T-helper 1 cell treated with Interleukin-12 subunit alpha and Interleukin-12 subunit beta and Interleukin-4 antibody, amounts not matched to agents 30 μg/mL and 1 μg/mL, for 36 hours (primary cell): ENCODE results near the gene DCAKD.

Source experiments
- H3K27ac Mint-ChIP-seq: one replicate; pipeline ENCODE4 v1.8.0; 2021; ENCODE audit warnings: mild to moderate bottlenecking, mixed read lengths
- H3K27me3 Mint-ChIP-seq: one replicate; pipeline ENCODE4 v1.8.0; 2021; ENCODE audit warnings: low read depth, mixed read lengths
- H3K36me3 Mint-ChIP-seq: one replicate; pipeline ENCODE4 v1.8.0; 2021; ENCODE audit warnings: low read depth, mixed read lengths
- H3K4me1 Mint-ChIP-seq: one replicate; pipeline ENCODE4 v1.8.0; 2021; ENCODE audit warnings: low read depth, mixed read lengths
- H3K4me3 Mint-ChIP-seq: one replicate; pipeline ENCODE4 v1.8.0; 2021; ENCODE audit warnings: mild to moderate bottlenecking, moderate library complexity, mixed read lengths
- H3K9me3 Mint-ChIP-seq: one replicate; pipeline ENCODE4 v1.8.0; 2021; ENCODE audit warnings: mixed read lengths

DCAKD gene

GRCh38 chr17:45029758-45030423 is 21.5 kb downstream of the DCAKD start:
- Mint-ChIP-seq H3K27me3 (no peaks in the 10 kb centered on the region), H3K9me3 (no peaks in the 10 kb centered on the region), H3K36me3 (peaks cover 14% of the 10 kb centered on the region), H3K4me1 (no peaks in the 10 kb centered on the region), H3K27ac (peak overlapping the region; percentile 41), H3K4me3 (no peak overlapping the region)

GRCh38 chr17:45029096-45029495 is 22.3 kb downstream of the DCAKD start:
- H3K36me3 Mint-ChIP-seq, result peaks cover 10% of the 10 kb centered on the region

GRCh38 chr17:45022655-45023339 is 28.6 kb downstream of the DCAKD start:
- Mint-ChIP-seq H3K27me3 (peaks cover 30% of the 10 kb centered on the region), H3K4me1 (peaks cover 12% of the 10 kb centered on the region), H3K27ac (no peak overlapping the region), H3K4me3 (no peak overlapping the region), H3K36me3 (peaks cover 4% of the 10 kb centered on the region), H3K9me3 (no peaks in the 10 kb centered on the region)

More at GRCh38 chr17:45029096-45029495, 22.3 kb downstream of the DCAKD start:
- H3K9me3 Mint-ChIP-seq, result no peaks in the 10 kb centered on the region
- no peaks in the 10 kb centered on the region for H3K27me3 Mint-ChIP-seq
- no peak overlapping the region for H3K27ac Mint-ChIP-seq
- no peaks in the 10 kb centered on the region for H3K4me1 Mint-ChIP-seq
- no peak overlapping the region for H3K4me3 Mint-ChIP-seq

DNA sequence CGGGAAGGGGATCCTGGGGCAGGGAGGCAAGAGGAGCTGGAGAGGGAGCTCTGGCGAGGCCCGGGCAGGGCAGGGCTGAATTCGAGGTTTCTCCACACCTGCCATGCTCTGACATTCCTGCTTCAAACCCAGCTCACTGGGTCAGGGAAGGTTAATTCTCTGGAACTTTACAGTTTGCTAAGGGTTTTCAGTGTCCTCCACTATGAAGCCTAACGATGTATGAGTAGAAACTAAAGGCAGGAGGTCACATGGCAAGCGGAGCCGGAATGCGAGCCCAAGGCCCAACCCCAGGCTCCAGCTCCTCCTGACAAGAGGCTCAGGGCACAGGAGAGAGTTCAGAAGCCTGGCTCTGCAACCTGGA is 29.2 kb downstream of the DCAKD start:
- no peak overlapping the region for H3K4me3 Mint-ChIP-seq
- no peaks in the 10 kb centered on the region for H3K9me3 Mint-ChIP-seq
- peaks cover 12% of the 10 kb centered on the region for H3K4me1 Mint-ChIP-seq
- no peak overlapping the region for H3K27ac Mint-ChIP-seq
- peaks cover 32% of the 10 kb centered on the region for H3K27me3 Mint-ChIP-seq
- peaks cover 4% of the 10 kb centered on the region for H3K36me3 Mint-ChIP-seq

DNA sequence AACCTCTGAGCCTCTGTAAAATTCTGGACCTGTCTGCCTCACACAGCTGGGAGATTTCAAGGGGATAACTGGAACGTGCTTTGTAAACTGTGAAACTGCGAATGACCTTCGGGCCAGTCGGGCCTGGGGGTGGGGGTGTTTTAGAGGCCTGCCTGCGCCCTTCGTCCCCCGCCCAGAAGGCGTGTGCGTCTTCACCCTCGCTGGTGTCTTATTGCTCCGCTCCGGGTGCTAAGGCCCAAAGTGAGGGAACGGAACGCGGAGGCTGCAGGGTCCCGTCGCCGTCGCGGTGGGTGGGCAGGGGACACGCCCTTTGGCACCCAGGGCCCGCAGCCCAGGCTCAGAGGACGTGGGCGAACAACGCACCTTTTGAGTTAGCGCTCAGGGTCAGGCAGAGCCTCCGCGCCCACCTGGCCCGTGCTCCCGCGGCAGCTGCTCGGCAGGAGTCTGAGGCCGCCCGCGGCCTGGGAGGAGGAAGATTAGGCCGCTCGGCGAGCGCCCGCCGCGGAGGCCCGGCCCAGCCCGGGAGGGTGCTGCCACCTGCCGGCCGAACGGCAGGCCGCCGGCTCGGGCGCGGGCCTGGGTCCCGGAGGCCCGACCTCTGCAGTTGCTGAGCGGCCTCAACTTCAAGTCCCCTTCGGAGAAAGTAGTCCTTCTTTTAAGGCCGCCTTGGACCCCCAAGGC is 29.7 kb downstream of the DCAKD start:
- H3K4me3 Mint-ChIP-seq, result no peak overlapping the region
- no peak overlapping the region for H3K27ac Mint-ChIP-seq
- peaks cover 4% of the 10 kb centered on the region for H3K36me3 Mint-ChIP-seq
- H3K27me3 Mint-ChIP-seq, result peaks cover 33% of the 10 kb centered on the region
- H3K9me3 Mint-ChIP-seq, result no peaks in the 10 kb centered on the region
- peaks cover 12% of the 10 kb centered on the region for H3K4me1 Mint-ChIP-seq

DNA sequence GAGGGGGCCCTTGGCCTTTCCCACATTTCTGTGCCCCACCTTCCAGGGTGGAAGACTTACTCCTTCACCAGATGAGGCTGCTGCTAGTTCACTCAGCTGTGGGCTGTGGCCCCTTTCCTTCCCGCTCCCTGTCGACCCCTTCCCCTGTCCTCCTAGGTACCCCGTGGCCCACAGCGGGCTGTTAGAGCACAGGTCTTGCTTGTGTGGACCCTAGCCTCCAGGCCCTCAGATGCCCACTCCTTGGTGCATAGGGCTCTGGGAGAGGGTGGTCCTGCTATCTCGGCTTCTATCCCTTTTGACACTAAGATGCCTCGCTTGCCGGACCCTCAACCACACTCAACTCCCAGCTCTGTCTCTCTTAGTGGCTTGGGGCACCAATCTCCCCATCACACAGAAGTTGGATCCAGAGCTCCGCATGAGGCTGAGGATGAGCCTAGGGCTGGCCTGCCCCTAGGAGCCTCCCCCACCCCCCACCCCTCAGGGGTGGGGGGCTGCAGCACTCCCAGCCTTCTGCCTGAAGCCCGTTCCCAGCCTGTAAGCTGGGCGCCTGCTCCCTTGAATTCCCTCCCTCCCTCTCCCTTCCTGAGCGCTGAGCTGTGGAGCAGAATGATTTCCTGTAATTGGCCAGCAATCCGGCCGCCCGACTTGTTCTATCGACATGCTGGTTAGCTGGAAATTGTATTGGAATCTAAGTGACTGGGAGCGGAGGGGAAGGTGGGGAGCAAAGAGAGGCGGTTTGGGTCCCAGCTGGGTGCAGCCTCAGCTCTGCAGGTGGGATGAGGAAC is 30.9 kb downstream of the DCAKD start:
- Mint-ChIP-seq H3K4me1 (peaks cover 12% of the 10 kb centered on the region), H3K36me3 (peaks cover 4% of the 10 kb centered on the region), H3K4me3 (peak overlapping the region; percentile 62), H3K9me3 (no peaks in the 10 kb centered on the region), H3K27me3 (peaks cover 35% of the 10 kb centered on the region), H3K27ac (no peak overlapping the region)

DNA sequence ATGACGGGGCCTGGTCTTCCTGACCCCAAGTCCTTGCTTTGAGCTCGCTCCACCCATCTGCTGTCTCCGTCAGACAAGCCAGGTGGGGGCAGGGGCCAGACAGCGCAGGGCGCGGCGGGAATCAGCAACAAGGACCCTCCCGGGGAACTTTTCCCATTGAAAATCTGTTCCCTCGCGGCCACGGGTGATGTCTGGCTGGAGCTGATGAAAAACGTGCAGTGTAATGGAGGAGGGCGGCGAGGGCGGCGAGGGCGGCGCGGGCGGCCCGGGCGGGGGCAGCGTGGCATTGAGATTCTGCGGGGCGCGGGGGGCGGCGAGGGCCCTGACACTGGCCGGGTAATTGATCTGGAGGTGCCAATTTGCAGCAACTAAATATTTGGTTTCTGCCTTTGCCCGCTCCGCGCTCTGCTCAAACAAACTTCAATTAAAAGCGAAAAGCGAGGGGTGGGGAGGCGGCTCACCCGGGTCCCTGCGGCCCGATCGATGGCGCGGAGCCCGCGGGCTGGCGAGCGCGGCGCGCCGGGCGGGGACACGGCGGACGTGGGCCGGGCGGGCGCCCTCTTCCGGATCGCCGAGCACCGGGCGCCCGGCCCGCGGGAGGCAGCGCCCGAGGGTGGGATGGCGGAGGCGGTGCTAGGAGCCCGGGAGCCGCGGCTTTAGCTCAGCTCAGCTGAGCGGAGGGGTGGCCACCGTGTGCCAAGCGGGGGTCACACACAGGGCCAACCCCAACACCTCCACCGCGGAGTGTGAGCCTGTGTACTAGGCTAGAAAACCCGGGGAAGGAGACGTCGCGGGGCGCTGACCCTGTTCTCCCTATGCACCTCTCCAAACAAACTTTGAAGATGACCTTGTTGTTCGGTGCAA is 32.4 kb downstream of the DCAKD start:
- Mint-ChIP-seq H3K4me1 (peaks cover 12% of the 10 kb centered on the region), H3K27ac (peak overlapping the region; percentile 79), H3K36me3 (peaks cover 4% of the 10 kb centered on the region), H3K4me3 (peak overlapping the region; percentile 85), H3K9me3 (no peaks in the 10 kb centered on the region), H3K27me3 (peaks cover 35% of the 10 kb centered on the region)

- H3K4me3 Mint-ChIP-seq, result peak overlapping the region; percentile 85
- H3K27me3 Mint-ChIP-seq, result peaks cover 35% of the 10 kb centered on the region
- H3K36me3 Mint-ChIP-seq, result peaks cover 4% of the 10 kb centered on the region
- H3K4me1 Mint-ChIP-seq, result peaks cover 12% of the 10 kb centered on the region
- H3K27ac Mint-ChIP-seq, result no peak overlapping the region
- no peaks in the 10 kb centered on the region for H3K9me3 Mint-ChIP-seq
Measured at GRCh38 chr17:45018514-45018847, 33.0 kb downstream of the DCAKD start.

DNA sequence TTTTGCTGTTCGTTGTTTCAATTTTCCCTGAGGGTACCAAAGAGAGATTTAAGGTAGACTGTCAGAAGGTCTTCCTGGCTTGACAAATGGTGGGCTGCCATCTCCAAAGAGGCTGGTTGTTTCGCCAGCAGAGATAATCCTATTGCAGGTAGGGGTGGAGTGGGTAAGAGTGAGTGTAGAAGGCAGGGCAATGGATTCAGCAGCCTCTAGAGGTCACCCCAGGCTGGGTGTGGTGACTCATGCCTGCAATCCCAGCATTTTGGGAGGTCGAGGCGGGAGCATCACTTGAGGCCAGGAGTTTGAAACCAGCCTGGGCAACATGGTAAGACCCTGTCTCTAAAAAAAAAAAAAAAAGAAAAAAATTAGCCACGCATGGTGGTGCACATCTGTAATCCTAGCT is 34.6 kb downstream of the DCAKD start:
- H3K9me3 Mint-ChIP-seq, result no peaks in the 10 kb centered on the region
- H3K4me1 Mint-ChIP-seq, result peaks cover 12% of the 10 kb centered on the region
- no peak overlapping the region for H3K4me3 Mint-ChIP-seq
- peaks cover 39% of the 10 kb centered on the region for H3K27me3 Mint-ChIP-seq
- H3K36me3 Mint-ChIP-seq, result peaks cover 4% of the 10 kb centered on the region
- H3K27ac Mint-ChIP-seq, result no peak overlapping the region

- Mint-ChIP-seq H3K9me3 (no peaks in the 10 kb centered on the region), H3K27ac (no peak overlapping the region), H3K4me3 (no peak overlapping the region), H3K4me1 (peaks cover 10% of the 10 kb centered on the region), H3K27me3 (peaks cover 37% of the 10 kb centered on the region), H3K36me3 (peaks cover 4% of the 10 kb centered on the region)
Measured at GRCh38 chr17:45016237-45016636, 35.2 kb downstream of the DCAKD start.

- Mint-ChIP-seq H3K27me3 (peaks cover 28% of the 10 kb centered on the region), H3K9me3 (no peaks in the 10 kb centered on the region), H3K36me3 (no peaks in the 10 kb centered on the region), H3K27ac (no peak overlapping the region), H3K4me3 (no peak overlapping the region), H3K4me1 (no peaks in the 10 kb centered on the region)
Measured at GRCh38 chr17:45013021-45013997, 38.1 kb downstream of the DCAKD start.

GRCh38 chr17:45011767-45012166 is 39.7 kb downstream of the DCAKD start:
- Mint-ChIP-seq H3K27ac (no peak overlapping the region), H3K4me1 (no peaks in the 10 kb centered on the region), H3K36me3 (no peaks in the 10 kb centered on the region), H3K9me3 (no peaks in the 10 kb centered on the region), H3K27me3 (peaks cover 25% of the 10 kb centered on the region), H3K4me3 (no peak overlapping the region)
